ENCODE results near the gene PRPF18.

DNA sequence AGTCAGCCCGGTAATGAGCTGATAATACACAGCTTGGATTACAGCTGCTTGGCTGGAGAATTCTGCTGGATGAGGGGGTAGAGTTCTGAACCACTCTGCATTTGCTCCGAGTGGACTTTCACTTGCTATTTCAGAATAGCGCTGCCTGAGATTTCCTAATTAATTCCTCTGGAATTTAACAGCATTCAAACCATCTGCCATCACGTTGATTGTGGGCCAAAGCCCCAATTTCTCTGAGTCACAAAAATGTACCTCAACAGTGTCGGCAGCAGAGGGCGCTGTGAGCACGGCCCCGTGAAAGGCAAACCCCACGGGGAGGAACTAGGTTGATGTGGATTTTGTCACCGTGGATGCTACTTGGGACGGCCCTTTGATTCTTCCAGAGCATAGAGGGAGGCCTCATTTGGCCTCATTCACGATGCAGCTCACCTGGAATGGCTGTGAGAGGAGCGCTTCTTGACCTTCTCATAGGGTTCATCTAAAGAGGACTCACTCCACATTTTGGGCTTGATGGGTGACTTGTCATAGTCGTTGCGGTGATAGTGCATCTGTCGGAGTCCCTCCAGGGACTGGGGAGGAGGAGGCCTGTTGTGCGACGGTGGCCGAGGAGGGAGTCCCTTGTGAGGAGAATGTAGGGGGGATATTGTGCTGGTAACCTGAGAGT lies 73.3 kb downstream of the PRPF18 start:
- TF ChIP-seq ELF4 (IDR thresholded peaks at IDR 0.05): no peak
- TF ChIP-seq ARNT (IDR thresholded peaks at IDR 0.05): no peak
- TF ChIP-seq ZNF384 (IDR thresholded peaks at IDR 0.05): no peak
- TF ChIP-seq SP1 (IDR thresholded peaks at IDR 0.05): no peak
- no peak for TF ChIP-seq SUZ12 (IDR thresholded peaks at IDR 0.05)
